Liver (tissue), 9 donors: ENCODE measurements around the gene DIAPH3. TPM values are rescaled to one million over a fixed set of nuclear protein-coding genes. Genes with fewer than 3 reads are reported as not detected.

Source experiments
- DNase-seq: peaks from one replicate; pipeline ENCODE4 v3.0.0-alpha.2; 2017; ENCODE audit warnings: low spot score
- H3K27ac ChIP-seq, 2 donors: one replicate each; pipeline ENCODE4 v1.7.0; 2013; ENCODE audit warnings: inconsistent platforms in 2 of 2, low read length in 2 of 2, control low read depth in 1 of 2, low read depth in 1 of 2, mild to moderate bottlenecking in 1 of 2
- H3K27me3 ChIP-seq, 4 donors: one replicate each; pipeline versions ENCODE4 v1.6.1 to v1.7.0; 2013; ENCODE audit warnings: low read length in 3 of 4, inconsistent platforms in 1 of 4, mild to moderate bottlenecking in 1 of 4, moderate library complexity in 1 of 4; ENCODE audit not compliant: control insufficient read depth in 4 of 4, insufficient read depth in 4 of 4
- H3K36me3 ChIP-seq, 4 donors: one replicate each; pipeline versions ENCODE4 v1.6.1 to v1.7.0; 2013; ENCODE audit warnings: low read length in 3 of 4, mild to moderate bottlenecking in 3 of 4, low read depth in 1 of 4, moderate library complexity in 1 of 4; ENCODE audit not compliant: control insufficient read depth in 4 of 4, insufficient read depth in 3 of 4
- H3K4me1 ChIP-seq, 4 donors: one replicate each; pipeline versions ENCODE4 v1.6.1 to v1.7.0; 2013; ENCODE audit warnings: low read length in 3 of 4, mild to moderate bottlenecking in 3 of 4, moderate library complexity in 1 of 4; ENCODE audit not compliant: control insufficient read depth in 4 of 4, insufficient read depth in 4 of 4
- H3K4me3 ChIP-seq, 3 donors: one replicate each; pipeline versions ENCODE4 v1.6.1 to v1.7.0; 2013; ENCODE audit warnings: low read length in 3 of 3, control low read depth in 1 of 3, low read depth in 1 of 3, mild to moderate bottlenecking in 1 of 3
- H3K9ac ChIP-seq, 2 donors: one replicate each; pipeline ENCODE4 v1.7.0; 2013; ENCODE audit warnings: low read length in 2 of 2, mild to moderate bottlenecking in 2 of 2, moderate library complexity in 2 of 2, control low read depth in 1 of 2, low read depth in 1 of 2
- H3K9me3 ChIP-seq, 4 donors: one replicate each; pipeline versions ENCODE4 v1.6.1 to v1.7.0; 2013; ENCODE audit warnings: low read length in 3 of 4; ENCODE audit not compliant: control insufficient read depth in 4 of 4
- EGR1 ChIP-seq, 2 donors: IDR thresholded peaks; 2 replicates each; pipeline ENCODE4 v1.6.1; 2016 to 2018; ENCODE audit warnings: antibody characterized with exemption in 2 of 2, low read depth in 2 of 2
- FOXA1 ChIP-seq: IDR thresholded peaks from 2 replicates; pipeline ENCODE4 v1.6.1; 2016; ENCODE audit warnings: antibody characterized with exemption
- FOXA2 ChIP-seq: IDR thresholded peaks from 2 replicates; pipeline ENCODE4 v1.6.1; 2016; ENCODE audit warnings: antibody characterized with exemption
- GABPA ChIP-seq, 2 donors: IDR thresholded peaks in 1 of 2; conservative IDR thresholded peaks in 1 of 2; 2 replicates each; pipeline ENCODE4 v1.6.1; 2016; ENCODE audit warnings: antibody characterized with exemption in 2 of 2, mild to moderate bottlenecking in 1 of 2, moderate library complexity in 1 of 2
- HNF4A ChIP-seq, 2 donors: conservative IDR thresholded peaks; 2 replicates each; pipeline ENCODE4 v1.6.1; 2016; ENCODE audit warnings: antibody characterized with exemption in 2 of 2, mild to moderate bottlenecking in 2 of 2
- HNF4G ChIP-seq: IDR thresholded peaks from 2 replicates; pipeline ENCODE4 v1.6.1; 2016; ENCODE audit warnings: antibody characterized with exemption
- JUND ChIP-seq, 2 donors: IDR thresholded peaks; 2 replicates each; pipeline ENCODE4 v1.6.1; 2016; ENCODE audit warnings: antibody characterized with exemption in 2 of 2
- NR2F2 ChIP-seq: IDR thresholded peaks from 2 replicates; pipeline ENCODE4 v1.6.1; 2016; ENCODE audit warnings: antibody characterized with exemption
- RAD21 ChIP-seq, 2 donors: IDR thresholded peaks; 2 replicates each; pipeline ENCODE4 v1.6.1; 2016; ENCODE audit warnings: antibody characterized with exemption in 2 of 2, mild to moderate bottlenecking in 2 of 2
- RXRA ChIP-seq, 2 donors: IDR thresholded peaks; 2 replicates each; pipeline ENCODE4 v1.6.1; 2017 to 2018; ENCODE audit warnings: antibody characterized with exemption in 2 of 2, mild to moderate bottlenecking in 1 of 2
- SP1 ChIP-seq: IDR thresholded peaks from 2 replicates; pipeline ENCODE4 v1.6.1; 2018; ENCODE audit warnings: antibody characterized with exemption, mild to moderate bottlenecking
- TAF1 ChIP-seq: conservative IDR thresholded peaks from 2 replicates; pipeline ENCODE4 v1.6.1; 2016; ENCODE audit warnings: antibody characterized with exemption, mild to moderate bottlenecking
- YY1 ChIP-seq: IDR thresholded peaks from 2 replicates; pipeline ENCODE4 v1.6.1; 2016; ENCODE audit warnings: antibody characterized with exemption, mild to moderate bottlenecking
- WGBS: extraction: QIAGEN DNeasy Blood & Tissue Kit; methylation state at CpG from one replicate; pipeline ENCODE4 v1.1.7; 2013; 5-methylcytosine and 5-hydroxymethylcytosine counted together
- polyA plus RNA-seq, 2 donors: library from polyadenylated mRNA; stranded (reverse) in 1 of 2; unstranded in 1 of 2; fragments of 200-250 nt in 1 of 2; fragments of >200 nt in 1 of 2; fragmentation: Nextera tagmentation in 1 of 2; extraction: Ambion mirVana in 1 of 2; gene quantifications; one replicate each; pipeline versions ENCODE4 v1.2.1 to v1.2.3, GENCODE V29; 2013 to 2015
- total RNA-seq, 2 donors: library from RNA; depleted of rRNA; stranded (reverse); fragments of >200 nt; gene quantifications; one replicate each; pipeline ENCODE4 v1.2.3, GENCODE V29; 2014
- TF ChIP-seq, protein P1 (sequence below): fragments of 150-350 bp; IDR thresholded peaks from 2 replicates; pipeline ENCODE4 v1.5.1; 2017; ENCODE audit warnings: improper control_type of control experiment, low read depth, low read length; ENCODE audit not compliant: missing input control
- TF ChIP-seq, protein P2 (sequence below): IDR thresholded peaks from 2 replicates; pipeline ENCODE4 v1.6.1; 2016; ENCODE audit warnings: antibody characterized with exemption
- TF ChIP-seq, protein P3 (sequence below): IDR thresholded peaks from 2 replicates; pipeline ENCODE4 v1.6.1; 2016; ENCODE audit warnings: antibody characterized with exemption
- TF ChIP-seq, protein P4 (sequence below): IDR thresholded peaks from 2 replicates; pipeline ENCODE4 v1.6.1; 2016; ENCODE audit warnings: antibody characterized with exemption
- TF ChIP-seq, protein P5 (sequence below): IDR thresholded peaks from 2 replicates; pipeline ENCODE4 v1.6.1; 2016; ENCODE audit warnings: antibody characterized with exemption, mild to moderate bottlenecking
- donor health status: healthy.
- donor health status: healthy.
- donor health status: healthy.
- donor health status: healthy.
- donor health status: healthy.

The DIAPH3 gene
- total and polyA plus RNA-seq, 4 donors, result 0.08 to 11.1 (median 0.27) TPM

DNA sequence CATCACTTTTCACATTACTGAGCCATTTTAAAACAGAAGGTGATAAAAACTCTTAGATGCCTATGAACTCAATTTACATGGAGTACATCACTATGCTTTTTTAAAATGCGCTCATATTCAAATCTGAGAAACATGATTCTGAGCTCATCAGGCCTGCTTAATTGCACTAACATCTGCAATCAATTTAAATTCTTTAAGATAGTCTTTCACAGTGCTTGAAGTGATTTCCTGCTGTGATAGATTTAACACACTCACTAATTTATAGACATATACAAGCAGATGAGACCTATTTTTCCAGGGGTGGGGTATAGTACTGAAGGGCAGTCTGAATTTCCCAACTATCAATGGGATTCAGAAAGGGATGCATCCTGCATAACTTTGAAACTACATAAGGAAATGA, 82.9 kb downstream of the DIAPH3 start:
- no peak for TF ChIP-seq TAF1
- TF ChIP-seq HNF4A (conservative IDR thresholded peaks at IDR 0.05), result no peak
- no peak for TF ChIP-seq RXRA (IDR thresholded peaks at IDR 0.05)
- TF ChIP-seq JUND (IDR thresholded peaks at IDR 0.05), result no peak
- TF ChIP-seq FOXA1, result no peak
- TF ChIP-seq SP1, result no peak
- TF ChIP-seq, protein P1, sequence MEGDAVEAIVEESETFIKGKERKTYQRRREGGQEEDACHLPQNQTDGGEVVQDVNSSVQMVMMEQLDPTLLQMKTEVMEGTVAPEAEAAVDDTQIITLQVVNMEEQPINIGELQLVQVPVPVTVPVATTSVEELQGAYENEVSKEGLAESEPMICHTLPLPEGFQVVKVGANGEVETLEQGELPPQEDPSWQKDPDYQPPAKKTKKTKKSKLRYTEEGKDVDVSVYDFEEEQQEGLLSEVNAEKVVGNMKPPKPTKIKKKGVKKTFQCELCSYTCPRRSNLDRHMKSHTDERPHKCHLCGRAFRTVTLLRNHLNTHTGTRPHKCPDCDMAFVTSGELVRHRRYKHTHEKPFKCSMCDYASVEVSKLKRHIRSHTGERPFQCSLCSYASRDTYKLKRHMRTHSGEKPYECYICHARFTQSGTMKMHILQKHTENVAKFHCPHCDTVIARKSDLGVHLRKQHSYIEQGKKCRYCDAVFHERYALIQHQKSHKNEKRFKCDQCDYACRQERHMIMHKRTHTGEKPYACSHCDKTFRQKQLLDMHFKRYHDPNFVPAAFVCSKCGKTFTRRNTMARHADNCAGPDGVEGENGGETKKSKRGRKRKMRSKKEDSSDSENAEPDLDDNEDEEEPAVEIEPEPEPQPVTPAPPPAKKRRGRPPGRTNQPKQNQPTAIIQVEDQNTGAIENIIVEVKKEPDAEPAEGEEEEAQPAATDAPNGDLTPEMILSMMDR, result no peak
- no peak for TF ChIP-seq RAD21 (IDR thresholded peaks at IDR 0.05)
- TF ChIP-seq, protein P2, sequence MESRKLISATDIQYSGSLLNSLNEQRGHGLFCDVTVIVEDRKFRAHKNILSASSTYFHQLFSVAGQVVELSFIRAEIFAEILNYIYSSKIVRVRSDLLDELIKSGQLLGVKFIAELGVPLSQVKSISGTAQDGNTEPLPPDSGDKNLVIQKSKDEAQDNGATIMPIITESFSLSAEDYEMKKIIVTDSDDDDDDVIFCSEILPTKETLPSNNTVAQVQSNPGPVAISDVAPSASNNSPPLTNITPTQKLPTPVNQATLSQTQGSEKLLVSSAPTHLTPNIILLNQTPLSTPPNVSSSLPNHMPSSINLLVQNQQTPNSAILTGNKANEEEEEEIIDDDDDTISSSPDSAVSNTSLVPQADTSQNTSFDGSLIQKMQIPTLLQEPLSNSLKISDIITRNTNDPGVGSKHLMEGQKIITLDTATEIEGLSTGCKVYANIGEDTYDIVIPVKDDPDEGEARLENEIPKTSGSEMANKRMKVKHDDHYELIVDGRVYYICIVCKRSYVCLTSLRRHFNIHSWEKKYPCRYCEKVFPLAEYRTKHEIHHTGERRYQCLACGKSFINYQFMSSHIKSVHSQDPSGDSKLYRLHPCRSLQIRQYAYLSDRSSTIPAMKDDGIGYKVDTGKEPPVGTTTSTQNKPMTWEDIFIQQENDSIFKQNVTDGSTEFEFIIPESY, result no peak
- no peak for TF ChIP-seq FOXA2
- no peak for TF ChIP-seq HNF4G
- no peak for TF ChIP-seq EGR1 (IDR thresholded peaks at IDR 0.05; ENCODE audit: low read depth in 2 of 2)
- TF ChIP-seq, protein P3, sequence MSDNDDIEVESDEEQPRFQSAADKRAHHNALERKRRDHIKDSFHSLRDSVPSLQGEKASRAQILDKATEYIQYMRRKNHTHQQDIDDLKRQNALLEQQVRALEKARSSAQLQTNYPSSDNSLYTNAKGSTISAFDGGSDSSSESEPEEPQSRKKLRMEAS, result no peak
- TF ChIP-seq, protein P4, sequence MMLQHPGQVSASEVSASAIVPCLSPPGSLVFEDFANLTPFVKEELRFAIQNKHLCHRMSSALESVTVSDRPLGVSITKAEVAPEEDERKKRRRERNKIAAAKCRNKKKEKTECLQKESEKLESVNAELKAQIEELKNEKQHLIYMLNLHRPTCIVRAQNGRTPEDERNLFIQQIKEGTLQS, result no peak
- TF ChIP-seq NR2F2, result no peak
- TF ChIP-seq GABPA (IDR thresholded peaks at IDR 0.05 in 1 of 2, conservative IDR thresholded peaks at IDR 0.05 in 1 of 2), result no peak
- TF ChIP-seq, protein P5, sequence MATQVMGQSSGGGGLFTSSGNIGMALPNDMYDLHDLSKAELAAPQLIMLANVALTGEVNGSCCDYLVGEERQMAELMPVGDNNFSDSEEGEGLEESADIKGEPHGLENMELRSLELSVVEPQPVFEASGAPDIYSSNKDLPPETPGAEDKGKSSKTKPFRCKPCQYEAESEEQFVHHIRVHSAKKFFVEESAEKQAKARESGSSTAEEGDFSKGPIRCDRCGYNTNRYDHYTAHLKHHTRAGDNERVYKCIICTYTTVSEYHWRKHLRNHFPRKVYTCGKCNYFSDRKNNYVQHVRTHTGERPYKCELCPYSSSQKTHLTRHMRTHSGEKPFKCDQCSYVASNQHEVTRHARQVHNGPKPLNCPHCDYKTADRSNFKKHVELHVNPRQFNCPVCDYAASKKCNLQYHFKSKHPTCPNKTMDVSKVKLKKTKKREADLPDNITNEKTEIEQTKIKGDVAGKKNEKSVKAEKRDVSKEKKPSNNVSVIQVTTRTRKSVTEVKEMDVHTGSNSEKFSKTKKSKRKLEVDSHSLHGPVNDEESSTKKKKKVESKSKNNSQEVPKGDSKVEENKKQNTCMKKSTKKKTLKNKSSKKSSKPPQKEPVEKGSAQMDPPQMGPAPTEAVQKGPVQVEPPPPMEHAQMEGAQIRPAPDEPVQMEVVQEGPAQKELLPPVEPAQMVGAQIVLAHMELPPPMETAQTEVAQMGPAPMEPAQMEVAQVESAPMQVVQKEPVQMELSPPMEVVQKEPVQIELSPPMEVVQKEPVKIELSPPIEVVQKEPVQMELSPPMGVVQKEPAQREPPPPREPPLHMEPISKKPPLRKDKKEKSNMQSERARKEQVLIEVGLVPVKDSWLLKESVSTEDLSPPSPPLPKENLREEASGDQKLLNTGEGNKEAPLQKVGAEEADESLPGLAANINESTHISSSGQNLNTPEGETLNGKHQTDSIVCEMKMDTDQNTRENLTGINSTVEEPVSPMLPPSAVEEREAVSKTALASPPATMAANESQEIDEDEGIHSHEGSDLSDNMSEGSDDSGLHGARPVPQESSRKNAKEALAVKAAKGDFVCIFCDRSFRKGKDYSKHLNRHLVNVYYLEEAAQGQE, result no peak
- Histone ChIP-seq H3K27me3 (peaks cover 0 to 2% (median 0%) of the 10 kb centered on the region in 4 donors), H3K9ac (no peak overlapping the region), H3K4me1 (no peaks in the 10 kb centered on the region), H3K4me3 (no peak overlapping the region), H3K9me3 (no peaks in the 10 kb centered on the region), H3K36me3 (no peaks in the 10 kb centered on the region), H3K27ac (no peak overlapping the region)
- DNase-seq, result no peak
- WGBS, result 97% methylated on average over 1 of the region's 1 CpG

DNA sequence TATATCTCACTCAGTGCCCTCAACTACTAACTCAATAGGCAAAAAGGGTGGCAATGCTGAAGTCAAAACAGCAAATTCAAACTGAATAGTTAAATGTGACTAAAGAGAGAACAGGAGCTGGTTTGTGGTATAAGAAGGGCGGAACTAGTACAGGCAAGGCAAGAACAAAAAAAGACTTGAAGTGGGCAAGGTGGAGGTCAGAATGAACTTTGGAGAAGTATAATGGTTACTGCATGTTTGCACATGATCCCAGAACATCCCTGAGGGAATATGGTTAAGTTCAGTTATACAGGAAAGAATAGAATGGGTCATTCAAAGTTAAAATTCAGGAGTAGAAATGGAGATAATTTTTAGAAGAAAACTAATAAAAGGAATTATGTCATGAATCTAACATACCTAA, 85.5 kb downstream of the DIAPH3 start:
- Histone ChIP-seq H3K4me1 (no peaks in the 10 kb centered on the region), H3K27me3 (peaks cover 0 to 2% (median 0%) of the 10 kb centered on the region in 4 donors), H3K4me3 (no peak overlapping the region), H3K9ac (no peak overlapping the region), H3K9me3 (no peaks in the 10 kb centered on the region), H3K36me3 (no peaks in the 10 kb centered on the region), H3K27ac (no peak overlapping the region)
- DNase-seq, result no peak
- WGBS, result 100% methylated on average over 1 of the region's 1 CpG
- TF ChIP-seq TAF1, result no peak
- TF ChIP-seq NR2F2, result no peak
- TF ChIP-seq, protein P1, result no peak
- TF ChIP-seq FOXA2, result no peak
- TF ChIP-seq, protein P2, result no peak
- TF ChIP-seq JUND (IDR thresholded peaks at IDR 0.05), result no peak
- TF ChIP-seq YY1, result no peak
- TF ChIP-seq, protein P3, result no peak
- no peak for TF ChIP-seq GABPA (IDR thresholded peaks at IDR 0.05 in 1 of 2, conservative IDR thresholded peaks at IDR 0.05 in 1 of 2)
- TF ChIP-seq RXRA (IDR thresholded peaks at IDR 0.05), result no peak
- no peak for TF ChIP-seq SP1
- no peak for TF ChIP-seq RAD21 (IDR thresholded peaks at IDR 0.05)
- TF ChIP-seq, protein P4, result no peak
- TF ChIP-seq FOXA1, result no peak
- no peak for TF ChIP-seq HNF4G
- no peak for TF ChIP-seq EGR1 (IDR thresholded peaks at IDR 0.05; ENCODE audit: low read depth in 2 of 2)
